ENCODE measurements around the gene DAO. TPM values are rescaled to one million over a fixed set of nuclear protein-coding genes. Genes with fewer than 3 reads are reported as not detected.

DAO gene
- total RNA-seq, 2 donors from 2014 or later, result not detected

DNA sequence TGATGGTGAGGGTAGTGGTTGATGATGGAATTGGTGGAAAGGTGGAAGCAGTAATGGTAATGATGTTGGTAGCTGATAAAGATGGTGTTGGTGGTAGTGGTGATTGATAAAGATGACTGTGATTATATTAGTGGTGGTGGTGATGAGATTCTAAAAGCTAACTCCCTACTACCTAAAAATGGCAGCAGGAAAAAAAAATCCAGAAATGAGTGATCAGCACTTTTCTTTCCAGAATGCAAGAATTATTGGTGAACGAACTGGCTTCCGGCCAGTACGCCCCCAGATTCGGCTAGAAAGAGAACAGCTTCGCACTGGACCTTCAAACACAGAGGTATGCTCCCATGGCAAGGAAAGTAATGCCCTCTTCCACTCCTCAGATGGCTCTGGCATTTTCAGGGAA lies 19.3 kb downstream of the DAO start:
- no peak for DNase-seq
- H3K27ac Mint-ChIP-seq, result no peak overlapping the region
- H3K36me3 Mint-ChIP-seq (ENCODE audit: low read depth), result no peaks in the 10 kb centered on the region
- H3K27me3 Mint-ChIP-seq, result no peaks in the 10 kb centered on the region
- no peak overlapping the region for H3K4me3 Mint-ChIP-seq
- ATAC-seq, result no peak
- no peaks in the 10 kb centered on the region for H3K9me3 ChIP-seq (ENCODE audit: control insufficient read depth, low read length, poor library complexity, severe bottlenecking)
- no peaks in the 10 kb centered on the region for H3K4me1 Mint-ChIP-seq

DNA sequence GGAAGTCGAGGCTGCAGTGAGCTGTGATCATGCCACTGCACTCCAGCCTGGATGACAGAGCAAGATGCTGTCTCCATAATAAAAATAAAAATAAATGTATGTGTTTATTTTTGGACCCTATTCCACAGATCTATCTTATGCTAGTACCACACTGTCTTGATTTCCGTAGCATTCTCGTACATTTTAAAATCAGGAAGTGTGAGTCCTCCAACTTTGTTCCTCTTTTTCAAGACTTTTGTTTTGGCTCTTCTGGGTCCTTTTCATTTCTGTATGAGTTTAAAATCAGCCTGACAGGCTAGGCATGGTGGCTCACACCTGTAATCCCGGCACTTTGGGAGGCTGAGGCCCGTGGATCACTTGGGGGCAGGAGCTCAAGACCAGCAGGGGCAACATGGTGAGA lies 25.8 kb downstream of the DAO start:
- H3K4me1 Mint-ChIP-seq, result no peaks in the 10 kb centered on the region
- H3K27ac Mint-ChIP-seq, result no peak overlapping the region

GRCh38 chr12:108906971-108907370 lies 27.1 kb downstream of the DAO start:
- H3K27me3 Mint-ChIP-seq, result peaks cover 30% of the 10 kb centered on the region
- no peak overlapping the region for H3K4me3 Mint-ChIP-seq
- no peak for DNase-seq
- no peaks in the 10 kb centered on the region for H3K9me3 ChIP-seq (ENCODE audit: control insufficient read depth, low read length, poor library complexity, severe bottlenecking)
- H3K4me1 Mint-ChIP-seq, result no peaks in the 10 kb centered on the region
- no peaks in the 10 kb centered on the region for H3K36me3 Mint-ChIP-seq (ENCODE audit: low read depth)
- ATAC-seq, result no peak
- no peak overlapping the region for H3K27ac Mint-ChIP-seq

More for the DNA sequence above, 25.8 kb downstream of the DAO start:
- peaks cover 30% of the 10 kb centered on the region for H3K27me3 Mint-ChIP-seq
- ATAC-seq (no peak), DNase-seq (no peak)
- no peak overlapping the region for H3K4me3 Mint-ChIP-seq
- H3K36me3 Mint-ChIP-seq (ENCODE audit: low read depth), result no peaks in the 10 kb centered on the region
- H3K9me3 ChIP-seq (ENCODE audit: control insufficient read depth, low read length, poor library complexity, severe bottlenecking), result no peaks in the 10 kb centered on the region

GRCh38 chr12:108907839-108908351 lies 28.0 kb downstream of the DAO start:
- no peaks in the 10 kb centered on the region for H3K4me1 Mint-ChIP-seq
- H3K9me3 ChIP-seq (ENCODE audit: control insufficient read depth, low read length, poor library complexity, severe bottlenecking), result no peaks in the 10 kb centered on the region
- DNase-seq (no peak), ATAC-seq (no peak)
- H3K27me3 Mint-ChIP-seq, result peaks cover 30% of the 10 kb centered on the region
- H3K4me3 Mint-ChIP-seq, result no peak overlapping the region
- H3K27ac Mint-ChIP-seq, result no peak overlapping the region
- H3K36me3 Mint-ChIP-seq (ENCODE audit: low read depth), result no peaks in the 10 kb centered on the region

DNA sequence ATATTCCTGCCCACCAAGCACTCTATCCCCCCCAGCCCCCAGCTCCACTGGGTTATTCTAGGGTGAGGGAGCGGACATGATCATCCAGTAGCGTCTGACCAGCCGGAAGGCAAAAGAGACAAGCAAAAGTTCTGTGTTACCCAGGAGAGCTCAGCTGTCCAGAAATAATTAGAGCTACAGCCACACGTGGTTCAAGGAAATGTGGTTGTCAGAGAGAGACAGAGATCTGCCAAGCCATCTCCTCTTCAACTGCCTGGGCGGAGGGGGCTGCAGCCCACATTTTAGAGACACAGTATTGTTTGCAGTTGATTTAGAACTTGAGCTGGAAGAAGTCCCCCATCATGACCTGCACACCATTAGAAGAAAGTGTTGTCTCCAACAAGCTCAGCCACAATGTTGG lies 30.4 kb downstream of the DAO start:
- peaks cover 3% of the 10 kb centered on the region for H3K4me1 Mint-ChIP-seq
- no peaks in the 10 kb centered on the region for H3K9me3 ChIP-seq (ENCODE audit: control insufficient read depth, low read length, poor library complexity, severe bottlenecking)
- H3K27ac Mint-ChIP-seq, result no peak overlapping the region
- peaks cover 32% of the 10 kb centered on the region for H3K27me3 Mint-ChIP-seq
- DNase-seq (no peak), ATAC-seq (no peak)
- H3K36me3 Mint-ChIP-seq (ENCODE audit: low read depth), result no peaks in the 10 kb centered on the region
- H3K4me3 Mint-ChIP-seq, result no peak overlapping the region

DNA sequence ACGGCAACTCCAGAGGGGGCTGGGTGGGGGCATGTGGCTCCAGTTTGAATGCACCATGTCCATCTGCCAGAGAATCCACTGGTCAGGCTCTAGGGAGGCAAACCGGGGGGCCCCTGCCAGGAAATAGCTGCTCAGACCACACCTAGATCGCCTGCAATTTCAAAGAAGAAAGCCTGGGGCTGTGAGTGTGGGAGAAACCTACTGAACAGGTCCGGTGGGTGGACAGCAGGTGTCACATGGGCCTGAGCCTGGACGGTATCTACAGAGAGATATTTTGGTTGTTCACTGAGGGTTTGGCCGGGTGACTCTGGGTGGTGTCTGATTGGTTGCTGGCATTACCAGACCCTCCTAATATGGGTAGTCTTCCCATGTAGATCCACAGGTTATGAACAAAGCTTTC lies 32.0 kb downstream of the DAO start:
- no peaks in the 10 kb centered on the region for H3K9me3 ChIP-seq (ENCODE audit: control insufficient read depth, low read length, poor library complexity, severe bottlenecking)
- no peak for ATAC-seq
- no peak overlapping the region for H3K4me3 Mint-ChIP-seq
- DNase-seq, result no peak
- peaks cover 3% of the 10 kb centered on the region for H3K4me1 Mint-ChIP-seq
- H3K36me3 Mint-ChIP-seq (ENCODE audit: low read depth), result no peaks in the 10 kb centered on the region
- H3K27ac Mint-ChIP-seq, result no peak overlapping the region
- peaks cover 20% of the 10 kb centered on the region for H3K27me3 Mint-ChIP-seq

- H3K27me3 Mint-ChIP-seq, result peaks cover 16% of the 10 kb centered on the region
- no peak for DNase-seq
- no peaks in the 10 kb centered on the region for H3K36me3 Mint-ChIP-seq (ENCODE audit: low read depth)
- H3K4me1 Mint-ChIP-seq, result peaks cover 3% of the 10 kb centered on the region
- H3K4me3 Mint-ChIP-seq, result no peak overlapping the region
- no peak overlapping the region for H3K27ac Mint-ChIP-seq
- no peaks in the 10 kb centered on the region for H3K9me3 ChIP-seq (ENCODE audit: control insufficient read depth, low read length, poor library complexity, severe bottlenecking)
- no peak for ATAC-seq
Measured at GRCh38 chr12:108912361-108912760, 32.5 kb downstream of the DAO start.

DNA sequence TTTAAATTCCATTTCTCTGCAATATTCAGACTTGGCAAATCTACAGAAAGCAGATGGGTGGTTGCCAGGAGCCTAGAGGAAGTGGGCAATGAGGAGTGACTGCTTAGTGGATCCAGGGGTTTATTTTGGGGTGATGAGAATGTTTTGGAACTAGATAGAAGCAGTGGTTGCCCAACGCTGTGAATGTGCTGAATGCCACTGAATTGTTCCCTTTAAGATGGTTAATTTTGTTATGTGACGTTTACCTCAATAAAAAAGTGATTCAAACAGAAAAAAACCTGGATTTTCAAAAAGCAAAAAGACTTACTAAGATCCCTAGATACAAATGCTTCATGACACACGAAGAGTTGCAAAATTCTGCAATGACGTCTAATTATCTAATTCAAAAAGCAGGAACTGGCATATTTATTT lies 34.2 kb downstream of the DAO start:
- Mint-ChIP-seq H3K27me3 (peaks cover 4% of the 10 kb centered on the region), H3K27ac (no peak overlapping the region), H3K36me3 (ENCODE audit: low read depth) (no peaks in the 10 kb centered on the region), H3K4me1 (peaks cover 3% of the 10 kb centered on the region), H3K4me3 (no peak overlapping the region)
- ATAC-seq (no peak), DNase-seq (no peak)
- no peaks in the 10 kb centered on the region for H3K9me3 ChIP-seq (ENCODE audit: control insufficient read depth, low read length, poor library complexity, severe bottlenecking)

- H3K9me3 ChIP-seq (ENCODE audit: control insufficient read depth, low read length, poor library complexity, severe bottlenecking), result no peaks in the 10 kb centered on the region
- H3K27ac Mint-ChIP-seq, result no peak overlapping the region
- H3K4me1 Mint-ChIP-seq, result peaks cover 3% of the 10 kb centered on the region
- H3K4me3 Mint-ChIP-seq, result no peak overlapping the region
- peaks cover 4% of the 10 kb centered on the region for H3K27me3 Mint-ChIP-seq
- H3K36me3 Mint-ChIP-seq (ENCODE audit: low read depth), result no peaks in the 10 kb centered on the region
- no peak for DNase-seq
- ATAC-seq, result no peak
Measured at GRCh38 chr12:108915632-108916133, 35.8 kb downstream of the DAO start.

DNA sequence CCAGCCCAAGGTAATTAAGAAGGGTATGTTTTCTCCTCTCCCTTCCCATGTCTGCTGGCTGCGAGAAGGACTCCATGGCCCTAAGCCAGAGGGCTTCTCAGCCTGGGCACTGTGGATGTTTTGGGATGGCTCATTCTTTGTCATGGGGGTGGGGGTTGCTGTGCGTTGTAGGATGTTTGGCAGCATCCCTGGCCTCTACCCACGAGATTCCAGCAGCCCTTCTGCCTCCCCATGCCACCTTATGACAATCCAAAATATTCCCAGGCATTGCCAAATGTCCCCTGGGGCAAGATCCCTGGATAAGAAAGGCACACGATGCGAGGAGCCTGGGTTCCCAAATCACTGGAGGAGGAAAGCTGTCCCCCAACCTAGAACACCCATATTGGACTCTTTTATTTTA lies 36.4 kb downstream of the DAO start:
- no peak overlapping the region for H3K27ac Mint-ChIP-seq
- H3K27me3 Mint-ChIP-seq, result peaks cover 4% of the 10 kb centered on the region
- H3K4me3 Mint-ChIP-seq, result no peak overlapping the region
- peaks cover 3% of the 10 kb centered on the region for H3K4me1 Mint-ChIP-seq
- H3K36me3 Mint-ChIP-seq (ENCODE audit: low read depth), result no peaks in the 10 kb centered on the region
- DNase-seq (no peak), ATAC-seq (no peak)
- no peaks in the 10 kb centered on the region for H3K9me3 ChIP-seq (ENCODE audit: control insufficient read depth, low read length, poor library complexity, severe bottlenecking)

GRCh38 chr12:108918206-108918605 lies 38.3 kb downstream of the DAO start:
- ATAC-seq (no peak), DNase-seq (no peak)
- no peak overlapping the region for H3K27ac Mint-ChIP-seq
- H3K4me1 Mint-ChIP-seq, result peaks cover 3% of the 10 kb centered on the region
- peaks cover 4% of the 10 kb centered on the region for H3K27me3 Mint-ChIP-seq
- no peaks in the 10 kb centered on the region for H3K36me3 Mint-ChIP-seq (ENCODE audit: low read depth)
- no peak overlapping the region for H3K4me3 Mint-ChIP-seq
- H3K9me3 ChIP-seq (ENCODE audit: control insufficient read depth, low read length, poor library complexity, severe bottlenecking), result no peaks in the 10 kb centered on the region

DNA sequence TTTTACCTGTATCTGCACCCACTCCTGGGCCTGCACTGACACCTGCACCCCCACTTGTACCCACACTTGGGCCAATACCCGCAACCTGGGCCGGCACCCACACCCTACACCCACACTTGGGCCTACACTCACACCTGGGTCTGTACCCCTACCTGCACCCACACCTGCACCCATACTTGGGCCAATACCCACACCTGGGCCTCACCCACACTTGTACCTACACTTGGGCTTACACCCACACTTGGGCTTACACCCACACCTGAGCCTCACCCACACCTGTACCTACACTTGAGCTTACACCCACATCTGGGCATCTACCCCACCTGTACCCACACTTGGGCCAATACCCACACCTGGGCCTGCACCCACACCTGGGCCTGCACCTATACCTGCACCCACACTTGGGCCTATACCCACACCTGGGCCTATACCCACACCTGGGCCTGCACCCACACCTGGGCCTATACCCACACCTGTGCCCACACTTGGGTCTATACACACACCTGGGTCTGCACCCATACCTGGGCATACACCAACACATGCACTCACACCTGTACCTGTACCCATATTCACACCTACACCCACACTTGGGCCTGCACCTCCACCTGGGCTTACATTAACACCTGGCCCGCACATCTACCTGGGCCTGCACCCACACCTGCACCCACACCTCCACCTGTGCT lies 39.2 kb downstream of the DAO start:
- Mint-ChIP-seq H3K27me3 (peaks cover 4% of the 10 kb centered on the region), H3K4me3 (no peak overlapping the region), H3K36me3 (ENCODE audit: low read depth) (no peaks in the 10 kb centered on the region), H3K4me1 (peaks cover under 1% of the 10 kb centered on the region), H3K27ac (no peak overlapping the region)
- no peak for DNase-seq
- no peaks in the 10 kb centered on the region for H3K9me3 ChIP-seq (ENCODE audit: control insufficient read depth, low read length, poor library complexity, severe bottlenecking)
- ATAC-seq, result no peak

DNA sequence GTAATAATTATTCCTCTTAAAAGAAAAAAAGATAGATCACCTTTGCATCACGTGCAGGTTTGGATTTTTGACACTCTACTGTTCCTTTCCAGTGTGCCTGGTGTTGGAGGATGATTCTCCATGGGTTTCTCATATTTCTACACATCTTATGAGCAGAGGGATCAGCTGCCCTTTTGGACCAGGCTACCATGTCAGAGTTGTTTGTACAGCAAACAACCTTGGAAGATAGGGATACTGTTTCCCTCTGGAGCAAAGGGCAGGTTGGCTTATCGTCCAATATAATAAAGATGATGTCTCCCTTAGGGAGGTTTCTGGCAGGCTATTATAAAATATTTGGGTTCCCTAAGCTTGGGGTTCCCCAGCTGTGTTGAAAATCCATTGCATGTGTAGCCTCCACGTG lies 42.1 kb downstream of the DAO start:
- Mint-ChIP-seq H3K4me1 (no peaks in the 10 kb centered on the region), H3K36me3 (ENCODE audit: low read depth) (peaks cover 3% of the 10 kb centered on the region), H3K27me3 (no peaks in the 10 kb centered on the region), H3K27ac (no peak overlapping the region), H3K4me3 (no peak overlapping the region)
- ATAC-seq (no peak), DNase-seq (no peak)
- H3K9me3 ChIP-seq (ENCODE audit: control insufficient read depth, low read length, poor library complexity, severe bottlenecking), result no peaks in the 10 kb centered on the region

DNA sequence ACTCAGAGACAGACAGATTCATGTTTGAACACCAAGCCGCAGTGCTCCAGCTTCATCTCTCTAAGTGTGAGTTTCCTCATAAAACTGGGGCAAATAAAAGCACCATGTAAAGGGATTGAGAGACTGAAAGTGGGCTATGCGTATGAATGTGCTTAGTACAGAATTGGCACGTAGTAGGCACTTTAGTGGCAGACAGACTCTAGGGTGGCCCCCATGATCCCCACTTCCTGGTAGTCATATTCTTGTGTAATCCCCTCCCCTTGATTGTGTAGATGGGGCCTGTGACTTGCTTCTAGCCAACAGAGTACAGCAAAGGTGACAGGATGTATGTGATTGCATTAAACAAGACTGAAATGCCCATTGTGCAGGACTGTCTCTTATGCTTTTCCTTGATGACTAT lies 43.0 kb downstream of the DAO start:
- ATAC-seq, result no peak
- no peaks in the 10 kb centered on the region for H3K27me3 Mint-ChIP-seq
- no peak for DNase-seq
- no peak overlapping the region for H3K4me3 Mint-ChIP-seq
- no peaks in the 10 kb centered on the region for H3K4me1 Mint-ChIP-seq
- H3K27ac Mint-ChIP-seq, result no peak overlapping the region
- no peaks in the 10 kb centered on the region for H3K9me3 ChIP-seq (ENCODE audit: control insufficient read depth, low read length, poor library complexity, severe bottlenecking)
- peaks cover 3% of the 10 kb centered on the region for H3K36me3 Mint-ChIP-seq (ENCODE audit: low read depth)
